MM.1S (cell line): ENCODE measurements around the gene RGR.
A peak's percentile ranks its signal among the peaks of the same experiment; 100 is the strongest.

Source experiments
- DNase-seq: peaks from one replicate; pipeline ENCODE4 v3.0.0-alpha.2; 2015
- H2AFZ ChIP-seq: fragments of 300-600 bp; sonication (generic); 2 replicates; pipeline ENCODE4 v1.6.0; 2016; ENCODE audit warnings: antibody characterized with exemption, low read length
- H3F3A ChIP-seq: fragments of 300-600 bp; sonication (generic); 2 replicates; pipeline ENCODE4 v1.6.1; 2016; ENCODE audit warnings: mild to moderate bottlenecking, antibody characterized with exemption, low read length, moderate library complexity, mixed read lengths; ENCODE audit not compliant: insufficient read depth
- H3K27ac ChIP-seq: fragments of 300-600 bp; sonication (generic); 2 replicates; pipeline ENCODE4 v1.5.1; 2016; ENCODE audit warnings: mild to moderate bottlenecking, low read length
- H3K27me3 ChIP-seq: fragments of 300-600 bp; sonication (generic); replicated peaks from 2 replicates; pipeline ENCODE4 v1.6.0; 2016; ENCODE audit warnings: low read length; ENCODE audit not compliant: insufficient read depth
- H3K36me3 ChIP-seq: fragments of 300-600 bp; sonication (generic); replicated peaks from 2 replicates; pipeline ENCODE4 v1.6.1; 2016; ENCODE audit warnings: mild to moderate bottlenecking, low read length, mixed read lengths; ENCODE audit not compliant: insufficient read depth
- H3K4me1 ChIP-seq: fragments of 300-600 bp; sonication (generic); 2 replicates; pipeline ENCODE4 v1.6.1; 2016; ENCODE audit warnings: low read length, mixed read lengths
- H3K4me2 ChIP-seq: fragments of 300-600 bp; sonication (generic); 2 replicates; pipeline ENCODE4 v1.6.0; 2016; ENCODE audit warnings: low read depth, low read length
- H3K4me3 ChIP-seq: fragments of 300-600 bp; sonication (generic); 2 replicates; pipeline ENCODE4 v1.5.1; 2016; ENCODE audit warnings: low read length, mixed read lengths
- H3K79me2 ChIP-seq: fragments of 300-600 bp; sonication (generic); 2 replicates; pipeline ENCODE4 v1.6.1; 2016; ENCODE audit warnings: mixed run types, low read length, mixed read lengths
- H3K9ac ChIP-seq: fragments of 300-600 bp; sonication (generic); 2 replicates; pipeline ENCODE4 v1.6.1; 2016; ENCODE audit warnings: low read length, mixed read lengths
- H3K9me2 ChIP-seq: fragments of 300-600 bp; sonication (generic); replicated peaks from 2 replicates; pipeline ENCODE4 v1.6.1; 2016; ENCODE audit warnings: mild to moderate bottlenecking, low read length, mixed read lengths; ENCODE audit not compliant: insufficient read depth
- H3K9me3 ChIP-seq: fragments of 300-600 bp; sonication (generic); replicated peaks from 2 replicates; pipeline ENCODE4 v1.6.1; 2016; ENCODE audit warnings: mild to moderate bottlenecking, low read length, mixed read lengths; ENCODE audit not compliant: insufficient read depth
- H4K20me1 ChIP-seq: fragments of 300-600 bp; sonication (generic); 2 replicates; pipeline ENCODE4 v1.6.1; 2016; ENCODE audit warnings: mild to moderate bottlenecking, low read length, moderate library complexity, mixed read lengths; ENCODE audit not compliant: insufficient read depth
- EZH2 ChIP-seq: fragments of 300-600 bp; sonication (generic); optimal IDR thresholded peaks from 2 replicates; pipeline ENCODE3; 2017; ENCODE audit warnings: low read depth, mild to moderate bottlenecking, antibody characterized with exemption, low read length, mixed read lengths
- EZH2phosphoT487 ChIP-seq: fragments of 300-600 bp; sonication (generic); IDR thresholded peaks from 2 replicates; pipeline ENCODE4 v1.6.1; 2018; ENCODE audit warnings: antibody characterized with exemption, low read length
- TF ChIP-seq, protein P1 (sequence below): fragments of 300-600 bp; sonication (generic); IDR thresholded peaks from 2 replicates; pipeline ENCODE4 v1.5.1; 2016; ENCODE audit warnings: antibody characterized with exemption, low read length, mixed read lengths

RGR gene

DNA sequence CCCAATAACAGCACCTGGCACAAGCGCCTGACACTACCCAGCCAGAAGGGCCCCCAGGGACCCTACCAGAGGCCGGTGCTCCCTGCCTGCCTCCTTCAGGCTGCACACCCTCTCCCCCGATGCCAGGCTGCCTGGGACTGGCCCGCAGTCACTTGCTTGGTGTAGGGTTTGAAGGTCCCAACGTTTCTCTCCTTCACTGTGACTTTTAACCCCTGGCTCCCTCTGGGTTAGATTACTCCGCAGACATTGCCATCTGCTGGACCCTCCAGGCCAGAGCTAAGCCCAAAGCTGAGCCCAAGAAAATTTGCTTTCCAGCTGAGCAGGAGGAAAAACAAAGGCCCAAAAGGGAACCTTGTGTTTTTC lies 43.6 kb upstream of the RGR start:
- Histone ChIP-seq H3K4me2 (no peak overlapping the region), H3K27ac (no peak overlapping the region), H4K20me1 (no peaks in the 10 kb centered on the region), H2AFZ (no peak overlapping the region), H3K79me2 (no peaks in the 10 kb centered on the region), H3K9me3 (no peaks in the 10 kb centered on the region), H3K9ac (no peak overlapping the region), H3K36me3 (no peaks in the 10 kb centered on the region), H3K27me3 (no peaks in the 10 kb centered on the region), H3K9me2 (no peaks in the 10 kb centered on the region), H3K4me1 (no peaks in the 10 kb centered on the region), H3K4me3 (no peak overlapping the region), H3F3A (no peaks in the 10 kb centered on the region)
- TF ChIP-seq, protein P1, sequence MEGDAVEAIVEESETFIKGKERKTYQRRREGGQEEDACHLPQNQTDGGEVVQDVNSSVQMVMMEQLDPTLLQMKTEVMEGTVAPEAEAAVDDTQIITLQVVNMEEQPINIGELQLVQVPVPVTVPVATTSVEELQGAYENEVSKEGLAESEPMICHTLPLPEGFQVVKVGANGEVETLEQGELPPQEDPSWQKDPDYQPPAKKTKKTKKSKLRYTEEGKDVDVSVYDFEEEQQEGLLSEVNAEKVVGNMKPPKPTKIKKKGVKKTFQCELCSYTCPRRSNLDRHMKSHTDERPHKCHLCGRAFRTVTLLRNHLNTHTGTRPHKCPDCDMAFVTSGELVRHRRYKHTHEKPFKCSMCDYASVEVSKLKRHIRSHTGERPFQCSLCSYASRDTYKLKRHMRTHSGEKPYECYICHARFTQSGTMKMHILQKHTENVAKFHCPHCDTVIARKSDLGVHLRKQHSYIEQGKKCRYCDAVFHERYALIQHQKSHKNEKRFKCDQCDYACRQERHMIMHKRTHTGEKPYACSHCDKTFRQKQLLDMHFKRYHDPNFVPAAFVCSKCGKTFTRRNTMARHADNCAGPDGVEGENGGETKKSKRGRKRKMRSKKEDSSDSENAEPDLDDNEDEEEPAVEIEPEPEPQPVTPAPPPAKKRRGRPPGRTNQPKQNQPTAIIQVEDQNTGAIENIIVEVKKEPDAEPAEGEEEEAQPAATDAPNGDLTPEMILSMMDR: no peak
- no peak for TF ChIP-seq EZH2phosphoT487
- no peak for TF ChIP-seq EZH2
- no peak for DNase-seq

DNA sequence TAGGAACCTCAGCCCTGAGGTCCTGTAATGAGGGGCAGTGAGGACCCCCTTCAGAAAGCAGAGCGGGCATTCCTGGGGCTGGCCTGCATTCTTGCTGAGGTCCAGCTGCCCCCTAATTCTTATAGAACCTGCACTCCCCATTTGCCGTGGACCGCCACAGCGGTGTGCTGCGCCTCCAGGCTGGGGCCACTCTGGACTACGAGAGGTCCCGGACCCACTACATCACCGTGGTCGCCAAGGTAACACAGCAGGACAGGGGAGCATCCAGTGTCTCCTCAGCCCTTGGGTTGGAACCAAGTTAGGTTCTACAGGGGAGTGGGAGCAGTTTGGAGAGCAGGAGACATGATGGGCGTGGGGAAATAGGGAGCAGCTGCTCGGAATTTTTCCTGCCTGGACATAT lies 43.2 kb upstream of the RGR start:
- Histone ChIP-seq H3K27me3 (no peaks in the 10 kb centered on the region), H3F3A (no peaks in the 10 kb centered on the region), H4K20me1 (no peaks in the 10 kb centered on the region), H3K36me3 (no peaks in the 10 kb centered on the region), H3K9ac (no peak overlapping the region), H3K4me2 (no peak overlapping the region), H3K4me3 (no peak overlapping the region), H3K9me3 (no peaks in the 10 kb centered on the region), H3K4me1 (no peaks in the 10 kb centered on the region), H2AFZ (no peak overlapping the region), H3K27ac (no peak overlapping the region), H3K79me2 (no peaks in the 10 kb centered on the region), H3K9me2 (no peaks in the 10 kb centered on the region)
- no peak for DNase-seq
- TF ChIP-seq EZH2: no peak
- no peak for TF ChIP-seq EZH2phosphoT487
- TF ChIP-seq, protein P1: no peak

DNA sequence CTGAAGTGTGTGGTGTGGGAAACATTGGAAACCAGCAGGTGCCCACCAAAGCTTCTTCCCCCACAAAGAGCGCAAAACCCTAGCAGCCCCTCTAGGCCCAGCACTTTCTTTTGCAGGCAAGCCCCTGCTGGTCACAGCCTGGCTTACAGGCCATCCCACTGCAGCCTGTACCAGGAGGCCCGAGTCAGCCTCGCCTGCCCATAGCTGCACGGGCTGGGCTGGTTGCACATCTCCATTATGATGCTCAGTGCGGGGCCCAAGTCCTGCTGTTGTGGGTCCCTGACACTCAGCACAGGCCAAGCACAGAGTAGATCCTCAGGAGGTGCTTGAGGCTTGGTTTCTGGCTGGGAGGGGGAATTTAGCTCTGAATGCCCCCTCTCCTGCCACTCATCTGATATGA lies 42.5 kb upstream of the RGR start:
- H3K79me2 ChIP-seq: no peaks in the 10 kb centered on the region
- H3F3A ChIP-seq: no peaks in the 10 kb centered on the region
- H3K27me3 ChIP-seq: no peaks in the 10 kb centered on the region
- no peak overlapping the region for H2AFZ ChIP-seq
- H3K9ac ChIP-seq: no peak overlapping the region
- TF ChIP-seq, protein P1: no peak
- TF ChIP-seq EZH2phosphoT487 (no peak), EZH2 (no peak)
- no peaks in the 10 kb centered on the region for H3K36me3 ChIP-seq
- H3K9me2 ChIP-seq: no peaks in the 10 kb centered on the region
- H3K9me3 ChIP-seq: no peaks in the 10 kb centered on the region
- H3K4me1 ChIP-seq: no peaks in the 10 kb centered on the region
- no peaks in the 10 kb centered on the region for H4K20me1 ChIP-seq
- H3K4me3 ChIP-seq: no peak overlapping the region
- DNase-seq: no peak
- H3K27ac ChIP-seq: no peak overlapping the region
- H3K4me2 ChIP-seq: no peak overlapping the region

DNA sequence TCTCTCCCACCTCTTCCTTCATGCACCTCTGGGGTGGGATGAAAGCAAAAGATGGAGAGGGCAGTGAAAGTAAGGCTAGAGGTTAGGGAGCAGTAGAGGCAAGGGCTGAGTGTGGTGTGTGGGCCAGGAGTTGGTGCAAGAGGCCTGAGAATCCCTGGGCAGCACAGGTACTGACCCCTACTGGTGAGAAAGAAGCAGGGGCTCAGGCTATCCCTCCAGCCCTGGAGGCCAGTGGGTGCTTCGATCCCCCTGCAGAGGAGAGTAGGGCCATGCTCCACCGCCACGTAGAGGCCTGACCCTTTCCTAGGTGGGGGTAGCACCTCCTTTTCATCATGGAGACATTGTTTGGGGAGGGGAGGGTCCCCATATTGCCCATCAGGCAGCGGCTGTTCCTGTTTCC lies 40.7 kb upstream of the RGR start:
- Histone ChIP-seq H3K4me1 (no peaks in the 10 kb centered on the region), H3K27me3 (no peaks in the 10 kb centered on the region), H3K36me3 (no peaks in the 10 kb centered on the region), H3K79me2 (no peaks in the 10 kb centered on the region), H3K9me3 (no peaks in the 10 kb centered on the region), H3K4me2 (no peak overlapping the region), H3K27ac (no peak overlapping the region), H3K4me3 (no peak overlapping the region), H3F3A (no peaks in the 10 kb centered on the region), H3K9me2 (no peaks in the 10 kb centered on the region), H4K20me1 (no peaks in the 10 kb centered on the region), H2AFZ (no peak overlapping the region), H3K9ac (no peak overlapping the region)
- no peak for DNase-seq
- TF ChIP-seq, protein P1: peak; percentile 45
- no peak for TF ChIP-seq EZH2phosphoT487
